ENCODE data around the gene YAF2. TPM values are rescaled to one million over a fixed set of nuclear protein-coding genes. Genes with fewer than 3 reads are reported as not detected.

The YAF2 gene
- total and polyA plus RNA-seq, 2 experiments from 2014 or later = 1.0 TPM

DNA sequence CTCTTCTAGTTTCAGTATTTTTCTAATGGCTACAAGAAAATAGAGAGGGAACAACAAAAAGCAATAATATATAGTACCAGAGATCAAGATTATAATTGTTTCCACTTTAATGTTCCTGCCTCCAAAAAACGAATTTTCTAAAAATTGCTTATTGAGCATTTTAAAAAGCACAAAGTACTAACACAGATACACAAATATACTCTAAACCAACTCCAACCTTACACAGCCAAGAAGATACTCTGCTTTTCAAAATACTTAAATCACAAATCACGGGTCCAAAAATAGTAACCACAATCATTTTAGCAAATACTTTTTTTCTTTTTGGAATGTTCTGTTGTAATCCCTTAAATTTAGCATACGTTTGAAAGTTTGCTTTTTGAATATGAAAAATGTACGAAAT, 2.0 kb downstream of the YAF2 start:
- no peak overlapping the region for H3K4me3 ChIP-seq
- H4K20me1 ChIP-seq (replicated peaks; ENCODE audit: insufficient read depth) = peaks cover 13% of the 10 kb centered on the region
- Mint-ChIP-seq H3K27me3 (ENCODE audit: insufficient read depth, low read depth, poor library complexity) (peaks cover 60% of the 10 kb centered on the region), H3K4me3 (no peak overlapping the region; the same call in 2 of the 3 replicates), H3K9me3 (peaks cover 4% of the 10 kb centered on the region; the same call in 2 of the 3 replicates), H3K4me1 (peaks cover 10% of the 10 kb centered on the region), H3K36me3 (ENCODE audit: low read depth) (no peaks in the 10 kb centered on the region; the same call in 2 of the 3 replicates), H3K27ac (no peak overlapping the region)
- H3K36me3 ChIP-seq (ENCODE audit: insufficient read depth) = no peaks in the 10 kb centered on the region
- no peaks in the 10 kb centered on the region for H3F3A ChIP-seq (replicated peaks; ENCODE audit: low read depth)
- ATAC-seq (no peak), DNase-seq (ENCODE audit: low spot score) (no peak)
- H3K27me3 ChIP-seq (ENCODE audit: insufficient read depth) = peaks cover 95% of the 10 kb centered on the region
- H3K79me2 ChIP-seq (replicated peaks; ENCODE audit: insufficient read depth) = no peaks in the 10 kb centered on the region
- H3K9me2 ChIP-seq (ENCODE audit: insufficient read depth) = no peaks in the 10 kb centered on the region
- no peak for TF ChIP-seq ZNF114 (CRISPR knock-in tag; IDR thresholded peaks at IDR 0.05)
- TF ChIP-seq, protein P1, sequence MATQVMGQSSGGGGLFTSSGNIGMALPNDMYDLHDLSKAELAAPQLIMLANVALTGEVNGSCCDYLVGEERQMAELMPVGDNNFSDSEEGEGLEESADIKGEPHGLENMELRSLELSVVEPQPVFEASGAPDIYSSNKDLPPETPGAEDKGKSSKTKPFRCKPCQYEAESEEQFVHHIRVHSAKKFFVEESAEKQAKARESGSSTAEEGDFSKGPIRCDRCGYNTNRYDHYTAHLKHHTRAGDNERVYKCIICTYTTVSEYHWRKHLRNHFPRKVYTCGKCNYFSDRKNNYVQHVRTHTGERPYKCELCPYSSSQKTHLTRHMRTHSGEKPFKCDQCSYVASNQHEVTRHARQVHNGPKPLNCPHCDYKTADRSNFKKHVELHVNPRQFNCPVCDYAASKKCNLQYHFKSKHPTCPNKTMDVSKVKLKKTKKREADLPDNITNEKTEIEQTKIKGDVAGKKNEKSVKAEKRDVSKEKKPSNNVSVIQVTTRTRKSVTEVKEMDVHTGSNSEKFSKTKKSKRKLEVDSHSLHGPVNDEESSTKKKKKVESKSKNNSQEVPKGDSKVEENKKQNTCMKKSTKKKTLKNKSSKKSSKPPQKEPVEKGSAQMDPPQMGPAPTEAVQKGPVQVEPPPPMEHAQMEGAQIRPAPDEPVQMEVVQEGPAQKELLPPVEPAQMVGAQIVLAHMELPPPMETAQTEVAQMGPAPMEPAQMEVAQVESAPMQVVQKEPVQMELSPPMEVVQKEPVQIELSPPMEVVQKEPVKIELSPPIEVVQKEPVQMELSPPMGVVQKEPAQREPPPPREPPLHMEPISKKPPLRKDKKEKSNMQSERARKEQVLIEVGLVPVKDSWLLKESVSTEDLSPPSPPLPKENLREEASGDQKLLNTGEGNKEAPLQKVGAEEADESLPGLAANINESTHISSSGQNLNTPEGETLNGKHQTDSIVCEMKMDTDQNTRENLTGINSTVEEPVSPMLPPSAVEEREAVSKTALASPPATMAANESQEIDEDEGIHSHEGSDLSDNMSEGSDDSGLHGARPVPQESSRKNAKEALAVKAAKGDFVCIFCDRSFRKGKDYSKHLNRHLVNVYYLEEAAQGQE (IDR thresholded peaks at IDR 0.05; ENCODE audit: unreplicated experiment) = no peak
- TF ChIP-seq, protein P2, sequence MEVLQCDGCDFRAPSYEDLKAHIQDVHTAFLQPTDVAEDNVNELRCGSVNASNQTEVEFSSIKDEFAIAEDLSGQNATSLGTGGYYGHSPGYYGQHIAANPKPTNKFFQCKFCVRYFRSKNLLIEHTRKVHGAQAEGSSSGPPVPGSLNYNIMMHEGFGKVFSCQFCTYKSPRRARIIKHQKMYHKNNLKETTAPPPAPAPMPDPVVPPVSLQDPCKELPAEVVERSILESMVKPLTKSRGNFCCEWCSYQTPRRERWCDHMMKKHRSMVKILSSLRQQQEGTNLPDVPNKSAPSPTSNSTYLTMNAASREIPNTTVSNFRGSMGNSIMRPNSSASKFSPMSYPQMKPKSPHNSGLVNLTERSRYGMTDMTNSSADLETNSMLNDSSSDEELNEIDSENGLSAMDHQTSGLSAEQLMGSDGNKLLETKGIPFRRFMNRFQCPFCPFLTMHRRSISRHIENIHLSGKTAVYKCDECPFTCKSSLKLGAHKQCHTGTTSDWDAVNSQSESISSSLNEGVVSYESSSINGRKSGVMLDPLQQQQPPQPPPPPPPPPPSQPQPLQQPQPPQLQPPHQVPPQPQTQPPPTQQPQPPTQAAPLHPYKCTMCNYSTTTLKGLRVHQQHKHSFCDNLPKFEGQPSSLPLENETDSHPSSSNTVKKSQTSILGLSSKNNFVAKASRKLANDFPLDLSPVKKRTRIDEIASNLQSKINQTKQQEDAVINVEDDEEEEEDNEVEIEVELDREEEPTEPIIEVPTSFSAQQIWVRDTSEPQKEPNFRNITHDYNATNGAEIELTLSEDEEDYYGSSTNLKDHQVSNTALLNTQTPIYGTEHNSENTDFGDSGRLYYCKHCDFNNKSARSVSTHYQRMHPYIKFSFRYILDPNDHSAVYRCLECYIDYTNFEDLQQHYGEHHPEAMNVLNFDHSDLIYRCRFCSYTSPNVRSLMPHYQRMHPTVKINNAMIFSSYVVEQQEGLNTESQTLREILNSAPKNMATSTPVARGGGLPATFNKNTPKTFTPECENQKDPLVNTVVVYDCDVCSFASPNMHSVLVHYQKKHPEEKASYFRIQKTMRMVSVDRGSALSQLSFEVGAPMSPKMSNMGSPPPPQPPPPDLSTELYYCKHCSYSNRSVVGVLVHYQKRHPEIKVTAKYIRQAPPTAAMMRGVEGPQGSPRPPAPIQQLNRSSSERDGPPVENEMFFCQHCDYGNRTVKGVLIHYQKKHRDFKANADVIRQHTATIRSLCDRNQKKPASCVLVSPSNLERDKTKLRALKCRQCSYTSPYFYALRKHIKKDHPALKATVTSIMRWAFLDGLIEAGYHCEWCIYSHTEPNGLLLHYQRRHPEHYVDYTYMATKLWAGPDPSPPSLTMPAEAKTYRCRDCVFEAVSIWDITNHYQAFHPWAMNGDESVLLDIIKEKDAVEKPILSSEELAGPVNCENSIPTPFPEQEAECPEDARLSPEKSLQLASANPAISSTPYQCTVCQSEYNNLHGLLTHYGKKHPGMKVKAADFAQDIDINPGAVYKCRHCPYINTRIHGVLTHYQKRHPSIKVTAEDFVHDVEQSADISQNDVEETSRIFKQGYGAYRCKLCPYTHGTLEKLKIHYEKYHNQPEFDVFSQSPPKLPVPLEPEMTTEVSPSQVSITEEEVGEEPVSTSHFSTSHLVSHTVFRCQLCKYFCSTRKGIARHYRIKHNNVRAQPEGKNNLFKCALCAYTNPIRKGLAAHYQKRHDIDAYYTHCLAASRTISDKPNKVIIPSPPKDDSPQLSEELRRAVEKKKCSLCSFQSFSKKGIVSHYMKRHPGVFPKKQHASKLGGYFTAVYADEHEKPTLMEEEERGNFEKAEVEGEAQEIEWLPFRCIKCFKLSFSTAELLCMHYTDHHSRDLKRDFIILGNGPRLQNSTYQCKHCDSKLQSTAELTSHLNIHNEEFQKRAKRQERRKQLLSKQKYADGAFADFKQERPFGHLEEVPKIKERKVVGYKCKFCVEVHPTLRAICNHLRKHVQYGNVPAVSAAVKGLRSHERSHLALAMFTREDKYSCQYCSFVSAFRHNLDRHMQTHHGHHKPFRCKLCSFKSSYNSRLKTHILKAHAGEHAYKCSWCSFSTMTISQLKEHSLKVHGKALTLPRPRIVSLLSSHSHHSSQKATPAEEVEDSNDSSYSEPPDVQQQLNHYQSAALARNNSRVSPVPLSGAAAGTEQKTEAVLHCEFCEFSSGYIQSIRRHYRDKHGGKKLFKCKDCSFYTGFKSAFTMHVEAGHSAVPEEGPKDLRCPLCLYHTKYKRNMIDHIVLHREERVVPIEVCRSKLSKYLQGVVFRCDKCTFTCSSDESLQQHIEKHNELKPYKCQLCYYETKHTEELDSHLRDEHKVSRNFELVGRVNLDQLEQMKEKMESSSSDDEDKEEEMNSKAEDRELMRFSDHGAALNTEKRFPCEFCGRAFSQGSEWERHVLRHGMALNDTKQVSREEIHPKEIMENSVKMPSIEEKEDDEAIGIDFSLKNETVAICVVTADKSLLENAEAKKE (CRISPR knock-in tag; IDR thresholded peaks at IDR 0.05) = no peak
- TF ChIP-seq, protein P3, sequence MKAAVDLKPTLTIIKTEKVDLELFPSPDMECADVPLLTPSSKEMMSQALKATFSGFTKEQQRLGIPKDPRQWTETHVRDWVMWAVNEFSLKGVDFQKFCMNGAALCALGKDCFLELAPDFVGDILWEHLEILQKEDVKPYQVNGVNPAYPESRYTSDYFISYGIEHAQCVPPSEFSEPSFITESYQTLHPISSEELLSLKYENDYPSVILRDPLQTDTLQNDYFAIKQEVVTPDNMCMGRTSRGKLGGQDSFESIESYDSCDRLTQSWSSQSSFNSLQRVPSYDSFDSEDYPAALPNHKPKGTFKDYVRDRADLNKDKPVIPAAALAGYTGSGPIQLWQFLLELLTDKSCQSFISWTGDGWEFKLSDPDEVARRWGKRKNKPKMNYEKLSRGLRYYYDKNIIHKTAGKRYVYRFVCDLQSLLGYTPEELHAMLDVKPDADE (IDR thresholded peaks at IDR 0.05) = no peak
- no peak for TF ChIP-seq STAT1 (IDR thresholded peaks at IDR 0.05; ENCODE audit: unreplicated experiment)
- no peak for TF ChIP-seq CREB1 (CRISPR knock-in tag; IDR thresholded peaks at IDR 0.05; ENCODE audit: low read depth)
- TF ChIP-seq EZH2phosphoT487 (IDR thresholded peaks at IDR 0.05; ENCODE audit: unreplicated experiment) = no peak
- TF ChIP-seq ZNF331 (CRISPR knock-in tag; IDR thresholded peaks at IDR 0.05; ENCODE audit: low read depth) = no peak
- no peak for TF ChIP-seq EZH2 (IDR thresholded peaks at IDR 0.05; ENCODE audit: low read depth, unreplicated experiment)
- no peak for TF ChIP-seq NANOG (IDR thresholded peaks at IDR 0.05; ENCODE audit: borderline replicate concordance)
- no peak for TF ChIP-seq JUNB (IDR thresholded peaks at IDR 0.05; ENCODE audit: unreplicated experiment)
- no peak for TF ChIP-seq POLR2AphosphoS5 (IDR thresholded peaks at IDR 0.05; ENCODE audit: low read depth)
- TF ChIP-seq, protein P4, sequence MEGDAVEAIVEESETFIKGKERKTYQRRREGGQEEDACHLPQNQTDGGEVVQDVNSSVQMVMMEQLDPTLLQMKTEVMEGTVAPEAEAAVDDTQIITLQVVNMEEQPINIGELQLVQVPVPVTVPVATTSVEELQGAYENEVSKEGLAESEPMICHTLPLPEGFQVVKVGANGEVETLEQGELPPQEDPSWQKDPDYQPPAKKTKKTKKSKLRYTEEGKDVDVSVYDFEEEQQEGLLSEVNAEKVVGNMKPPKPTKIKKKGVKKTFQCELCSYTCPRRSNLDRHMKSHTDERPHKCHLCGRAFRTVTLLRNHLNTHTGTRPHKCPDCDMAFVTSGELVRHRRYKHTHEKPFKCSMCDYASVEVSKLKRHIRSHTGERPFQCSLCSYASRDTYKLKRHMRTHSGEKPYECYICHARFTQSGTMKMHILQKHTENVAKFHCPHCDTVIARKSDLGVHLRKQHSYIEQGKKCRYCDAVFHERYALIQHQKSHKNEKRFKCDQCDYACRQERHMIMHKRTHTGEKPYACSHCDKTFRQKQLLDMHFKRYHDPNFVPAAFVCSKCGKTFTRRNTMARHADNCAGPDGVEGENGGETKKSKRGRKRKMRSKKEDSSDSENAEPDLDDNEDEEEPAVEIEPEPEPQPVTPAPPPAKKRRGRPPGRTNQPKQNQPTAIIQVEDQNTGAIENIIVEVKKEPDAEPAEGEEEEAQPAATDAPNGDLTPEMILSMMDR (conservative IDR thresholded peaks at IDR 0.05; ENCODE audit: low read depth in 2 of 2) = no peak
- no peak overlapping the region for H3K27ac ChIP-seq (ENCODE audit: low read depth)
- H2AFZ ChIP-seq = no peak overlapping the region
- H3K4me2 ChIP-seq = no peak overlapping the region
- H3K4me1 ChIP-seq (ENCODE audit: insufficient read depth) = peaks cover 11% of the 10 kb centered on the region
